ENCODE measurements around the gene ADORA1.

Gene ADORA1

GRCh38 chr1:203099805-203100515 lies 27.6 kb upstream of the ADORA1 start:
- in situ Hi-C loops (cut with HindIII; ENCODE audit: low sequenced_read_pairs) = no loop called here
- no peak for TF ChIP-seq CTCF (IDR thresholded peaks at IDR 0.05; ENCODE audit: low read depth, low read length)
- no peak for DNase-seq (ENCODE audit: low read depth, low spot score)
- H3K4me3 ChIP-seq (ENCODE audit: low read depth, low read length) = no peak overlapping the region

GRCh38 chr1:203100516-203100869 lies 27.0 kb upstream of the ADORA1 start:
- no peak for DNase-seq (ENCODE audit: low read depth, low spot score)
- H3K4me3 ChIP-seq (ENCODE audit: low read depth, low read length) = no peak overlapping the region
- TF ChIP-seq CTCF (IDR thresholded peaks at IDR 0.05; ENCODE audit: low read depth, low read length) = no peak
- in situ Hi-C loops (cut with HindIII; ENCODE audit: low sequenced_read_pairs) = no loop called here

- no peak for DNase-seq (ENCODE audit: low read depth, low spot score)
- in situ Hi-C loops (cut with HindIII; ENCODE audit: low sequenced_read_pairs) = no loop called here
- no peak overlapping the region for H3K4me3 ChIP-seq (ENCODE audit: low read depth, low read length)
- TF ChIP-seq CTCF (IDR thresholded peaks at IDR 0.05; ENCODE audit: low read depth, low read length) = no peak
These were observed 25.5 kb upstream of the ADORA1 start for GRCh38 chr1:203101813-203102634.

GRCh38 chr1:203103216-203103615 lies 24.3 kb upstream of the ADORA1 start:
- no peak for TF ChIP-seq CTCF (IDR thresholded peaks at IDR 0.05; ENCODE audit: low read depth, low read length)
- DNase-seq (ENCODE audit: low read depth, low spot score) = no peak
- in situ Hi-C loops (cut with HindIII; ENCODE audit: low sequenced_read_pairs) = no loop called here
- H3K4me3 ChIP-seq (ENCODE audit: low read depth, low read length) = no peak overlapping the region

GRCh38 chr1:203103829-203104495 lies 23.6 kb upstream of the ADORA1 start:
- no peak for DNase-seq (ENCODE audit: low read depth, low spot score)
- no peak overlapping the region for H3K4me3 ChIP-seq (ENCODE audit: low read depth, low read length)
- TF ChIP-seq CTCF (IDR thresholded peaks at IDR 0.05; ENCODE audit: low read depth, low read length) = no peak
- in situ Hi-C loops (cut with HindIII; ENCODE audit: low sequenced_read_pairs) = no loop called here

GRCh38 chr1:203104789-203105390 lies 22.6 kb upstream of the ADORA1 start:
- TF ChIP-seq CTCF (IDR thresholded peaks at IDR 0.05; ENCODE audit: low read depth, low read length) = no peak
- DNase-seq (ENCODE audit: low read depth, low spot score) = no peak
- in situ Hi-C loops (cut with HindIII; ENCODE audit: low sequenced_read_pairs) = no loop called here
- no peak overlapping the region for H3K4me3 ChIP-seq (ENCODE audit: low read depth, low read length)

Data from astrocyte of the spinal cord (primary cell).